GM23338 (cell line): ENCODE measurements around the gene CACNB2. TPM values are rescaled to one million over a fixed set of nuclear protein-coding genes. Genes with fewer than 3 reads are reported as not detected.

ENCODE experiments used
- ATAC-seq: fragments of 200-7000 bp; cut with Tn5 transposase; 3 replicates; pipeline ENCODE4 v1.9.1; 2020
- DNase-seq: peaks from one replicate; pipeline ENCODE4 v3.0.0-alpha.2; 2015; ENCODE audit warnings: low spot score
- H2AFZ ChIP-seq: fragments of 200-600 bp; sonication (generic); 2 replicates; pipeline ENCODE4 v1.8.0; 2016; ENCODE audit warnings: antibody characterized with exemption, mild to moderate bottlenecking, moderate library complexity
- H3F3A ChIP-seq: fragments of 200-600 bp; sonication (generic); replicated peaks from 2 replicates; pipeline ENCODE4 v1.8.0; 2017; ENCODE audit warnings: antibody characterized with exemption, mixed run types, low read depth
- H3K27ac ChIP-seq: fragments of 200-600 bp; sonication (generic); 2 replicates; pipeline ENCODE4 v1.6.1; 2016; ENCODE audit warnings: low read depth
- H3K27me3 ChIP-seq: fragments of 200-600 bp; sonication (generic); 2 replicates; pipeline ENCODE4 v1.8.0; 2016; ENCODE audit warnings: mild to moderate bottlenecking, mixed run types, moderate library complexity; ENCODE audit not compliant: insufficient read depth
- H3K36me3 ChIP-seq: fragments of 200-600 bp; sonication (generic); 2 replicates; pipeline ENCODE4 v1.8.0; 2016; ENCODE audit warnings: mild to moderate bottlenecking; ENCODE audit not compliant: insufficient read depth
- H3K4me1 ChIP-seq: fragments of 200-600 bp; sonication (generic); 2 replicates; pipeline ENCODE4 v1.8.0; 2016; ENCODE audit warnings: mild to moderate bottlenecking, moderate library complexity; ENCODE audit not compliant: insufficient read depth
- H3K4me2 ChIP-seq: fragments of 200-600 bp; sonication (generic); 2 replicates; pipeline ENCODE4 v1.7.1; 2017; ENCODE audit warnings: mixed run types
- H3K4me3 ChIP-seq: fragments of 200-600 bp; sonication (generic); 2 replicates; pipeline ENCODE4 v1.6.1; 2016; ENCODE audit warnings: mixed run types
- H3K79me2 ChIP-seq: fragments of 200-600 bp; sonication (generic); replicated peaks from 2 replicates; pipeline ENCODE4 v1.8.0; 2017; ENCODE audit warnings: mild to moderate bottlenecking; ENCODE audit not compliant: insufficient read depth
- H3K9me2 ChIP-seq: fragments of 200-600 bp; sonication (generic); 2 replicates; pipeline ENCODE4 v1.8.0; 2017; ENCODE audit not compliant: insufficient read depth
- H4K20me1 ChIP-seq: fragments of 200-600 bp; sonication (generic); replicated peaks from 2 replicates; pipeline ENCODE4 v1.8.0; 2017; ENCODE audit warnings: mild to moderate bottlenecking; ENCODE audit not compliant: insufficient read depth
- H3K27ac Mint-ChIP-seq: 2 replicates; pipeline ENCODE4 v1.8.0; 2020; ENCODE audit warnings: inconsistent platforms, mild to moderate bottlenecking, moderate library complexity, mixed read lengths
- H3K27me3 Mint-ChIP-seq: 3 replicates; pipeline ENCODE4 v1.8.0; 2022; ENCODE audit warnings: low read depth, mild to moderate bottlenecking, moderate library complexity, mixed read lengths, inconsistent platforms; ENCODE audit not compliant: insufficient read depth, poor library complexity
- H3K36me3 Mint-ChIP-seq: 3 replicates; pipeline ENCODE4 v1.8.0; 2021; ENCODE audit warnings: low read depth, mild to moderate bottlenecking, inconsistent platforms, moderate library complexity, mixed read lengths
- H3K4me1 Mint-ChIP-seq: 3 replicates; pipeline ENCODE4 v1.8.0; 2020; ENCODE audit warnings: mild to moderate bottlenecking, inconsistent platforms, mixed read lengths
- H3K4me3 Mint-ChIP-seq: 3 replicates; pipeline ENCODE4 v1.8.0; 2021; ENCODE audit warnings: moderate library complexity, mild to moderate bottlenecking, inconsistent platforms, mixed read lengths
- H3K9me3 Mint-ChIP-seq: 3 replicates; pipeline ENCODE4 v1.8.0; 2020; ENCODE audit warnings: moderate library complexity, mild to moderate bottlenecking, inconsistent platforms, mixed read lengths
- CREB1 ChIP-seq: fragments of 250-450 bp; sonication (Bioruptor Pico); IDR thresholded peaks from 2 replicates; pipeline ENCODE4 v1.5.0; 2020; ENCODE audit warnings: low read depth, mild to moderate bottlenecking, moderate library complexity
- EZH2 ChIP-seq: fragments of 200-600 bp; sonication (generic); IDR thresholded peaks from one replicate; pipeline ENCODE4 v1.8.0; 2017; ENCODE audit warnings: antibody characterized with exemption, mild to moderate bottlenecking, low read depth; ENCODE audit not compliant: unreplicated experiment
- EZH2phosphoT487 ChIP-seq: fragments of 200-600 bp; sonication (generic); IDR thresholded peaks from one replicate; pipeline ENCODE4 v1.8.1; 2018; ENCODE audit warnings: antibody characterized with exemption; ENCODE audit not compliant: unreplicated experiment
- JUNB ChIP-seq: IDR thresholded peaks from one replicate; pipeline ENCODE4 v1.6.1; 2016; ENCODE audit warnings: antibody characterized with exemption; ENCODE audit not compliant: unreplicated experiment
- NANOG ChIP-seq: IDR thresholded peaks from 2 replicates; pipeline ENCODE4 v1.6.1; 2016; ENCODE audit warnings: antibody characterized with exemption, borderline replicate concordance
- POLR2AphosphoS5 ChIP-seq: IDR thresholded peaks from 2 replicates; pipeline ENCODE4 v1.6.1; 2016; ENCODE audit warnings: antibody characterized with exemption, low read depth
- STAT1 ChIP-seq: IDR thresholded peaks from one replicate; pipeline ENCODE4 v1.6.1; 2016; ENCODE audit warnings: antibody characterized with exemption; ENCODE audit not compliant: unreplicated experiment
- ZNF114 ChIP-seq: fragments of 250-450 bp; sonication (Bioruptor Pico); IDR thresholded peaks from 2 replicates; pipeline ENCODE4 v1.5.0; 2020; ENCODE audit warnings: mild to moderate bottlenecking, moderate library complexity
- ZNF331 ChIP-seq: fragments of 250-450 bp; sonication (Bioruptor Pico); IDR thresholded peaks from 2 replicates; pipeline ENCODE4 v1.5.0; 2020; ENCODE audit warnings: low read depth, mild to moderate bottlenecking, moderate library complexity
- polyA plus RNA-seq: library from polyadenylated mRNA; unstranded; fragments of >200 nt; fragmentation: Nextera tagmentation; extraction: Ambion mirVana; gene quantifications from 2 replicates; pipeline ENCODE4 v1.2.1, GENCODE V29; 2016
- total RNA-seq: library from RNA; depleted of rRNA; stranded (reverse); fragments of >200 nt; shearing (Covaris generic); gene quantifications from 2 replicates; pipeline ENCODE4 v1.2.3, GENCODE V29; 2014
- TF ChIP-seq, protein P1 (sequence below): fragments of 250-450 bp; sonication (Bioruptor Pico); IDR thresholded peaks from 2 replicates; pipeline ENCODE4 v1.5.0; 2020; ENCODE audit warnings: mild to moderate bottlenecking, moderate library complexity
- TF ChIP-seq, protein P2 (sequence below): IDR thresholded peaks from 2 replicates; pipeline ENCODE4 v1.6.1; 2016; ENCODE audit warnings: antibody characterized with exemption
- TF ChIP-seq, protein P3 (sequence below), 2 experiments: fragments of 200-600 bp in 1 of 2; sonication (generic) in 1 of 2; conservative IDR thresholded peaks; 2 replicates each; pipeline versions ENCODE4 v1.5.1 to v1.6.1; 2016 to 2017; ENCODE audit warnings: antibody characterized with exemption in 2 of 2, low read depth in 2 of 2, mild to moderate bottlenecking in 2 of 2, moderate library complexity in 1 of 2
- TF ChIP-seq, protein P4 (sequence below): IDR thresholded peaks from one replicate; pipeline ENCODE4 v1.6.1; 2018; ENCODE audit warnings: antibody characterized with exemption; ENCODE audit not compliant: unreplicated experiment

Gene CACNB2
- total and polyA plus RNA-seq, 2 experiments from 2014 or later, result 5.0 to 5.9 TPM

DNA sequence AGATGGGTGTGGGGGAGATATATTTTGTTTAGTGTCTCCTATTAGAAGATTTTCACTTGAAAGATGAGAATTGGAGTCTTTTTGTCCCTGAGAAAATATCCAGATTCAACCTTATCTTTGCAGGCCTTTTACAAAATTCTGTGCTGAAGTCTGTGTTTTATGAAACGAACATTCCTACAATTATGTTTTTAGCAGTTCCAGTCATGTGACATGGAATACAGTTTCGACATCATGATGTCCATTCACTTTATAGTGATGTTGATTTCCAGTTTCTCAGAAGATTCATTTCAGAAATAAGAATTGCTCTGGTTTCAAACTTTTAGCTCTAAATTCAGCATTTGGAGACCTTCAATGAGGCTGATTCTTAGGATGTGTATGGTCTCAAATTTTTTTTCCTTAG lies 54.4 kb downstream of the CACNB2 start:
- Histone ChIP-seq H4K20me1 (no peaks in the 10 kb centered on the region), H3K36me3 (no peaks in the 10 kb centered on the region), H3K4me1 (peaks cover 13% of the 10 kb centered on the region), H3K79me2 (no peaks in the 10 kb centered on the region), H3K27ac (no peak overlapping the region), H3F3A (no peaks in the 10 kb centered on the region), H3K9me2 (no peaks in the 10 kb centered on the region), H3K27me3 (no peaks in the 10 kb centered on the region), H3K4me3 (no peak overlapping the region), H3K4me2 (no peak overlapping the region), H2AFZ (no peak overlapping the region)
- no peak for ATAC-seq
- peaks cover 2% of the 10 kb centered on the region for H3K27me3 Mint-ChIP-seq
- peaks cover 14% of the 10 kb centered on the region for H3K4me1 Mint-ChIP-seq
- no peak for DNase-seq
- H3K36me3 Mint-ChIP-seq, result no peaks in the 10 kb centered on the region
- H3K27ac Mint-ChIP-seq, result no peak overlapping the region
- no peak for TF ChIP-seq STAT1
- no peak for TF ChIP-seq ZNF331 (CRISPR knock-in tag)
- TF ChIP-seq JUNB, result no peak
- TF ChIP-seq, protein P1, sequence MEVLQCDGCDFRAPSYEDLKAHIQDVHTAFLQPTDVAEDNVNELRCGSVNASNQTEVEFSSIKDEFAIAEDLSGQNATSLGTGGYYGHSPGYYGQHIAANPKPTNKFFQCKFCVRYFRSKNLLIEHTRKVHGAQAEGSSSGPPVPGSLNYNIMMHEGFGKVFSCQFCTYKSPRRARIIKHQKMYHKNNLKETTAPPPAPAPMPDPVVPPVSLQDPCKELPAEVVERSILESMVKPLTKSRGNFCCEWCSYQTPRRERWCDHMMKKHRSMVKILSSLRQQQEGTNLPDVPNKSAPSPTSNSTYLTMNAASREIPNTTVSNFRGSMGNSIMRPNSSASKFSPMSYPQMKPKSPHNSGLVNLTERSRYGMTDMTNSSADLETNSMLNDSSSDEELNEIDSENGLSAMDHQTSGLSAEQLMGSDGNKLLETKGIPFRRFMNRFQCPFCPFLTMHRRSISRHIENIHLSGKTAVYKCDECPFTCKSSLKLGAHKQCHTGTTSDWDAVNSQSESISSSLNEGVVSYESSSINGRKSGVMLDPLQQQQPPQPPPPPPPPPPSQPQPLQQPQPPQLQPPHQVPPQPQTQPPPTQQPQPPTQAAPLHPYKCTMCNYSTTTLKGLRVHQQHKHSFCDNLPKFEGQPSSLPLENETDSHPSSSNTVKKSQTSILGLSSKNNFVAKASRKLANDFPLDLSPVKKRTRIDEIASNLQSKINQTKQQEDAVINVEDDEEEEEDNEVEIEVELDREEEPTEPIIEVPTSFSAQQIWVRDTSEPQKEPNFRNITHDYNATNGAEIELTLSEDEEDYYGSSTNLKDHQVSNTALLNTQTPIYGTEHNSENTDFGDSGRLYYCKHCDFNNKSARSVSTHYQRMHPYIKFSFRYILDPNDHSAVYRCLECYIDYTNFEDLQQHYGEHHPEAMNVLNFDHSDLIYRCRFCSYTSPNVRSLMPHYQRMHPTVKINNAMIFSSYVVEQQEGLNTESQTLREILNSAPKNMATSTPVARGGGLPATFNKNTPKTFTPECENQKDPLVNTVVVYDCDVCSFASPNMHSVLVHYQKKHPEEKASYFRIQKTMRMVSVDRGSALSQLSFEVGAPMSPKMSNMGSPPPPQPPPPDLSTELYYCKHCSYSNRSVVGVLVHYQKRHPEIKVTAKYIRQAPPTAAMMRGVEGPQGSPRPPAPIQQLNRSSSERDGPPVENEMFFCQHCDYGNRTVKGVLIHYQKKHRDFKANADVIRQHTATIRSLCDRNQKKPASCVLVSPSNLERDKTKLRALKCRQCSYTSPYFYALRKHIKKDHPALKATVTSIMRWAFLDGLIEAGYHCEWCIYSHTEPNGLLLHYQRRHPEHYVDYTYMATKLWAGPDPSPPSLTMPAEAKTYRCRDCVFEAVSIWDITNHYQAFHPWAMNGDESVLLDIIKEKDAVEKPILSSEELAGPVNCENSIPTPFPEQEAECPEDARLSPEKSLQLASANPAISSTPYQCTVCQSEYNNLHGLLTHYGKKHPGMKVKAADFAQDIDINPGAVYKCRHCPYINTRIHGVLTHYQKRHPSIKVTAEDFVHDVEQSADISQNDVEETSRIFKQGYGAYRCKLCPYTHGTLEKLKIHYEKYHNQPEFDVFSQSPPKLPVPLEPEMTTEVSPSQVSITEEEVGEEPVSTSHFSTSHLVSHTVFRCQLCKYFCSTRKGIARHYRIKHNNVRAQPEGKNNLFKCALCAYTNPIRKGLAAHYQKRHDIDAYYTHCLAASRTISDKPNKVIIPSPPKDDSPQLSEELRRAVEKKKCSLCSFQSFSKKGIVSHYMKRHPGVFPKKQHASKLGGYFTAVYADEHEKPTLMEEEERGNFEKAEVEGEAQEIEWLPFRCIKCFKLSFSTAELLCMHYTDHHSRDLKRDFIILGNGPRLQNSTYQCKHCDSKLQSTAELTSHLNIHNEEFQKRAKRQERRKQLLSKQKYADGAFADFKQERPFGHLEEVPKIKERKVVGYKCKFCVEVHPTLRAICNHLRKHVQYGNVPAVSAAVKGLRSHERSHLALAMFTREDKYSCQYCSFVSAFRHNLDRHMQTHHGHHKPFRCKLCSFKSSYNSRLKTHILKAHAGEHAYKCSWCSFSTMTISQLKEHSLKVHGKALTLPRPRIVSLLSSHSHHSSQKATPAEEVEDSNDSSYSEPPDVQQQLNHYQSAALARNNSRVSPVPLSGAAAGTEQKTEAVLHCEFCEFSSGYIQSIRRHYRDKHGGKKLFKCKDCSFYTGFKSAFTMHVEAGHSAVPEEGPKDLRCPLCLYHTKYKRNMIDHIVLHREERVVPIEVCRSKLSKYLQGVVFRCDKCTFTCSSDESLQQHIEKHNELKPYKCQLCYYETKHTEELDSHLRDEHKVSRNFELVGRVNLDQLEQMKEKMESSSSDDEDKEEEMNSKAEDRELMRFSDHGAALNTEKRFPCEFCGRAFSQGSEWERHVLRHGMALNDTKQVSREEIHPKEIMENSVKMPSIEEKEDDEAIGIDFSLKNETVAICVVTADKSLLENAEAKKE (CRISPR knock-in tag), result no peak
- no peak for TF ChIP-seq EZH2phosphoT487
- TF ChIP-seq CREB1, result no peak
- no peak for TF ChIP-seq EZH2
- TF ChIP-seq, protein P2, sequence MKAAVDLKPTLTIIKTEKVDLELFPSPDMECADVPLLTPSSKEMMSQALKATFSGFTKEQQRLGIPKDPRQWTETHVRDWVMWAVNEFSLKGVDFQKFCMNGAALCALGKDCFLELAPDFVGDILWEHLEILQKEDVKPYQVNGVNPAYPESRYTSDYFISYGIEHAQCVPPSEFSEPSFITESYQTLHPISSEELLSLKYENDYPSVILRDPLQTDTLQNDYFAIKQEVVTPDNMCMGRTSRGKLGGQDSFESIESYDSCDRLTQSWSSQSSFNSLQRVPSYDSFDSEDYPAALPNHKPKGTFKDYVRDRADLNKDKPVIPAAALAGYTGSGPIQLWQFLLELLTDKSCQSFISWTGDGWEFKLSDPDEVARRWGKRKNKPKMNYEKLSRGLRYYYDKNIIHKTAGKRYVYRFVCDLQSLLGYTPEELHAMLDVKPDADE, result no peak
- TF ChIP-seq, protein P3, sequence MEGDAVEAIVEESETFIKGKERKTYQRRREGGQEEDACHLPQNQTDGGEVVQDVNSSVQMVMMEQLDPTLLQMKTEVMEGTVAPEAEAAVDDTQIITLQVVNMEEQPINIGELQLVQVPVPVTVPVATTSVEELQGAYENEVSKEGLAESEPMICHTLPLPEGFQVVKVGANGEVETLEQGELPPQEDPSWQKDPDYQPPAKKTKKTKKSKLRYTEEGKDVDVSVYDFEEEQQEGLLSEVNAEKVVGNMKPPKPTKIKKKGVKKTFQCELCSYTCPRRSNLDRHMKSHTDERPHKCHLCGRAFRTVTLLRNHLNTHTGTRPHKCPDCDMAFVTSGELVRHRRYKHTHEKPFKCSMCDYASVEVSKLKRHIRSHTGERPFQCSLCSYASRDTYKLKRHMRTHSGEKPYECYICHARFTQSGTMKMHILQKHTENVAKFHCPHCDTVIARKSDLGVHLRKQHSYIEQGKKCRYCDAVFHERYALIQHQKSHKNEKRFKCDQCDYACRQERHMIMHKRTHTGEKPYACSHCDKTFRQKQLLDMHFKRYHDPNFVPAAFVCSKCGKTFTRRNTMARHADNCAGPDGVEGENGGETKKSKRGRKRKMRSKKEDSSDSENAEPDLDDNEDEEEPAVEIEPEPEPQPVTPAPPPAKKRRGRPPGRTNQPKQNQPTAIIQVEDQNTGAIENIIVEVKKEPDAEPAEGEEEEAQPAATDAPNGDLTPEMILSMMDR (conservative IDR thresholded peaks at IDR 0.05; ENCODE audit: low read depth in 2 of 2), result no peak
- no peak for TF ChIP-seq NANOG
- no peak for TF ChIP-seq POLR2AphosphoS5
- TF ChIP-seq, protein P4, sequence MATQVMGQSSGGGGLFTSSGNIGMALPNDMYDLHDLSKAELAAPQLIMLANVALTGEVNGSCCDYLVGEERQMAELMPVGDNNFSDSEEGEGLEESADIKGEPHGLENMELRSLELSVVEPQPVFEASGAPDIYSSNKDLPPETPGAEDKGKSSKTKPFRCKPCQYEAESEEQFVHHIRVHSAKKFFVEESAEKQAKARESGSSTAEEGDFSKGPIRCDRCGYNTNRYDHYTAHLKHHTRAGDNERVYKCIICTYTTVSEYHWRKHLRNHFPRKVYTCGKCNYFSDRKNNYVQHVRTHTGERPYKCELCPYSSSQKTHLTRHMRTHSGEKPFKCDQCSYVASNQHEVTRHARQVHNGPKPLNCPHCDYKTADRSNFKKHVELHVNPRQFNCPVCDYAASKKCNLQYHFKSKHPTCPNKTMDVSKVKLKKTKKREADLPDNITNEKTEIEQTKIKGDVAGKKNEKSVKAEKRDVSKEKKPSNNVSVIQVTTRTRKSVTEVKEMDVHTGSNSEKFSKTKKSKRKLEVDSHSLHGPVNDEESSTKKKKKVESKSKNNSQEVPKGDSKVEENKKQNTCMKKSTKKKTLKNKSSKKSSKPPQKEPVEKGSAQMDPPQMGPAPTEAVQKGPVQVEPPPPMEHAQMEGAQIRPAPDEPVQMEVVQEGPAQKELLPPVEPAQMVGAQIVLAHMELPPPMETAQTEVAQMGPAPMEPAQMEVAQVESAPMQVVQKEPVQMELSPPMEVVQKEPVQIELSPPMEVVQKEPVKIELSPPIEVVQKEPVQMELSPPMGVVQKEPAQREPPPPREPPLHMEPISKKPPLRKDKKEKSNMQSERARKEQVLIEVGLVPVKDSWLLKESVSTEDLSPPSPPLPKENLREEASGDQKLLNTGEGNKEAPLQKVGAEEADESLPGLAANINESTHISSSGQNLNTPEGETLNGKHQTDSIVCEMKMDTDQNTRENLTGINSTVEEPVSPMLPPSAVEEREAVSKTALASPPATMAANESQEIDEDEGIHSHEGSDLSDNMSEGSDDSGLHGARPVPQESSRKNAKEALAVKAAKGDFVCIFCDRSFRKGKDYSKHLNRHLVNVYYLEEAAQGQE, result no peak
- no peak for TF ChIP-seq ZNF114 (CRISPR knock-in tag)
- H3K9me3 Mint-ChIP-seq, result no peaks in the 10 kb centered on the region
- H3K4me3 Mint-ChIP-seq, result no peak overlapping the region
